NCI-H1436 (cell line): ENCODE data around the gene GIMAP8.

Experiments used
- DNase-seq: peaks from one replicate; lab custom pipeline; 2025; lab: John Stamatoyannopoulos, UW

The GIMAP8 gene

DNA sequence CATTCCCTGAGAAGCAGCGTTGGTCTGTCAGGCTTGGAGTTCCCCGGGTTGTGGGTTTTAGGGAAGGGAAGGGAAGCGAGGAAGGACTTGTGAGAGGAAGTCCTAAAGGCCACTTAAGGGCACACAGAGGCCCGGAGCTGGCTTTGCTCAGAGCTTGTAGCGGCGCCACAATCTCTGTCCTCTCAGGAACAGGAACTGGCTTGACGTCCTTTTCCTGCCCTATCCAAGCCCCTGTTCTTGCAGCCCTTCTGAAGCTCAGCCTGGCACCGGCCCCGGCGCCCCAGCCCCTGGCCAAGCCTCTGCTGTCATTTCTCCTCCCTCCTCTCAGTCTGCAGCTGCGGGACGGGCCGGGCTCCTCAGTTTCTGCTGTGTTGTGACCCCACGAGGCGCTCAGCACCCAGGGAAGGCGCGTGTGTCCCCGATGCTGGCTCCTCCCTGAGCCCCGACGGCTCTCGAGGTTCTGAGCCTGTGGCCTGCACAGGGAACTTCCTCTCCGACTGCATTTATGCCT lies at the start of gene GIMAP8:
Gene GIMAP8, plus strand, starts transcription at position 140 of the 511 bp plus-strand sequence. CDS start 16,069 bp downstream, outside the sequence.
- no peak for DNase-seq

DNA sequence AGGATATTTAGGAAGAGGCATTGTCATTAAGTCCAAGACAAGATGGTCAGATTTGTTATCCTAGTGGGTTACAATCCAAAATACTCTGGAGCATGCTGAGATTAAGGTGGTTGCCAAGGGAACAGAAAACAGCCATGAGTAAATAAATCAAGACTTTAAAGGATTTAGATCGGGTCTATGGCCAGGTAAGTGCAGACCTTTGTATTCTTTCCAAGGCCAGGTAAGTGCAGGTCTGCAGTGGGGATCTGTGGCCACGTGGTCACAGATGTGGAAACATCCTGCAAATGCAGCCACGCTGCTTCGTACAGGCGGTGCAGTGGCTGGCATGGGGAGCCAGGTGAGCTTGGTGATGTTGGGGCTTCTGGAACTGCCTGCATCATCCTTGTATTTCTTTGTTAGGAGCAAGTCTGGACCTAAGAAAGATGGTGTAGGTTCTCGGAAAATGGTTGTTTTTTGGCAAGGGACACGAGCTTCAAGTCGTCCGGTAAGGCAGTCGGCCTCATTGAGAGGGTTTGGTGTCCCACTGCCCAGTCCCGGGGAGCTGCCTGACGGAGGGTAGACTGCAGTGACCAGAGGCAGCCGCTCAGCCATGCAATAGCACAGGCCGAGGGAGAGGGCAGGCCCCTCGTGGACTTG lies 49.5 kb upstream of the GIMAP8 start:
- no peak for DNase-seq

DNA sequence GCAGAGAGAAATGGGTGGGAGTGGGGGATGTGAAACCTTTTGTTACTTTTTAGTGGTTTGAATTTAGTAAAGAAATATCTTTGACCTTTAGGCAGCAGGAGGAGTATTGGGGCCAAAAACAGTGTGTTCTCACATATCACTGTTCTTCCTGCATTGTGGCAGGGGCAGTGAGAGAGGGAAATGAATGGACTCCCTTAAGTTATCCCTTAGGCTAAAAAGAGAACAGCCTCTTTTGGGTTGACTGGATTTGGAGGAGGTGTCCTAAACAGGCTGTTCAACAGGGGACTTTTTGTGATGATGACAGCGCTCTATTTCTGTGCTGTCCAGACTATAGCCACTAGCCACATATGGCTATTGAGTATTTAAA lies 49.0 kb upstream of the GIMAP8 start:
- no peak for DNase-seq

DNA sequence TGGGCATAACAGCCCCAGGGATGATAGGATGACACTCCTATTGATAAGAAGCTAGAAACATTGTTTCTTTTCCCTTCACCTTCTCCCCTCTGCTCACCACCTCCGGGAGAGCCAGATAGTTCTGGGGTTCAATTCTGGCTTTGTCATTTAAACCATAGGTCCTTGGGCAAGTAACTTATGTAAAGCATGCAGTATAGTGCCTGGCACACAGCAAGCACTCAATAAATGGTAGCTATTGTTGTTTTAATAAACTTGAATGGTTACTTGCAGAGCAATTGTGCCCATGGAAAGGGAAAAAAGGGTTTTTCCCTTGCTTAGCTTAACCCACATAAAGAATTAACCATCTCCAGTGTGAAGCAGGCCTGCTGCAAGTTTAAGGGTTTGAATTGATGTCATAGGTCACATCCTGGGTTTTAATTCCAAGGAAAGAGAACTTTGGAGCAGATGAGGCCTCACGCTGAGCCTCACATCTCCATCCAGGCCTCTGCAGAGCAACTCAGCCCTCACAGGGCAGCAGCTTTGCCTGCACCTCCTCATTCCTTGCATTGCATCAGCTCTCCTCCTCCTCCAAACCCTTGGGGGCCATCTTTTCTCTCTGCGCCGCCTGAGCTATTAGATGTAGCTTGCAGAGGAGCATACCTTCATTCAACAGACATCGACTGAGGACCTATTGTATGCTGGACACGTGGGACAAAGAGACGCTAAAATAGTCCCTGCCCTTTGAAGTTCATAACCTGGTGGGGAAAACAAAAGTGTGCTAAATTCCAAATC lies 48.4 kb upstream of the GIMAP8 start:
- no peak for DNase-seq

DNA sequence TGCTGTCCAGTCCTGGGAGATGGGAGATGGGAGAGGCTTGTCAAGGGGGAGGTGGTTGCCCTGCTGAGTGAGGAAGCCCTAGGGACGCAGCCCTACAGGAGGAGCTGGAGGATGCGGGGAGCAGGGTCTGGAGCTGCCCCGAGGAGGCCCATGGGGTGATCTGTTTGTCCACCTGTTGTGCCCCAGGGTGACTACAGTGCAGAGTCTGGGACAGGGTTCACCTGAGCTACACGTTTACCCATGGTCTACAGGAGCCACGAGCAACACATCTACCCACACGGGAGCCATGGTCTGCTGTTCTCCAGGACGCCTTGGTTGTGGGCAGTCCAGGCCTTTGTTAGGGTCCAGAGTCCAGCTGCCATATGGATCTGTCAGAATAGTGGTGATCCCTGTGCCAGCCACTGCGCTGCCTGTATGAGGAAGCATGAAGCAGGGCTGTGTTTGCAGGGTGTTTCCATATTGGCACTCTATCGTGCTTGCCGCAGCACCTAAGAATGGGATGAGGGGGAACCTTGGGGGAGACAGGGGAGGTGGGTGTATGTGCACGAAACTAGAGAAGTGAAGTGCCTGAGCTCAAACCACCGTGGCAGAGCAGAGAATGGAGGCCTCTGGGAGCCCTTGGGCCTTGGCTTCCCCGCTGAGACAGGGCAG lies 47.6 kb upstream of the GIMAP8 start:
- DNase-seq = no peak

DNA sequence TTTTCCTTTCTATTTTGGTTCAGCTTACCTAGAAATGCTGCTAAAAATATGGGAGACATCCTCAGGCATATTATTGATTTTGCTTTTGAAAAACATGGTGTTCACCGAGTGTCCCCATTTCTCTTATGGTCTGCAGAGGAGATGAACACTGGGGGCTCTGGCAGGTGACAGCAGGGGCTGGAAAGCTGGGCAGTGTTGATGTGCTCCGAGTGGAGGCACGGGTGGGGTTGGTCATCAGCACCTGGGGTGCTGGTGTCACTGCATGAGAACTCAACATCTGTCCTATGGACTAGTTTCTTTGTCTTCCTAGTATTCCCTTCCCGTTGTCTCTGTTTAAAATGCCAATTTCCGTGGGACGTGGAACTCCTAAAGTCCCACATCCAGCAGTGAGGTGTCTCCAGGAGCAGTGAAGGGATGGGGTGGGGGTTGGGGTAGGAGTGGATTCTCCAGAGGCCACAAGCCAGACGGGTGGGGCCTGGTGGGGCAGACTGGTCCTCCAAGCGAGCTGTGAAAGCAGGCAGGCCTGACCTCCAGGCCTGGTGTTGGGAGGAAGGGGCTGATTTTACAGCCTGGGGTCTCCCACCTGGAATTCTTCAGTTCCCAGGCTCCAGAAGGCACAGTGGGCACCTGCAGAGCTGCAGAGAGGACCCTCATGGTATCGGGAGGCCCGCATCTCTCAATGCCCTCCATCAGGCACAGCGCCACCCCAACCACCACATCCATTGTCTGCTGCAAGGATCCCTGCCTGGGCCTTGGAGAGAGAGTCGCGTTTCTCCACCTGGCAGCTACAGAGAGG lies 46.9 kb upstream of the GIMAP8 start:
- DNase-seq = no peak

DNA sequence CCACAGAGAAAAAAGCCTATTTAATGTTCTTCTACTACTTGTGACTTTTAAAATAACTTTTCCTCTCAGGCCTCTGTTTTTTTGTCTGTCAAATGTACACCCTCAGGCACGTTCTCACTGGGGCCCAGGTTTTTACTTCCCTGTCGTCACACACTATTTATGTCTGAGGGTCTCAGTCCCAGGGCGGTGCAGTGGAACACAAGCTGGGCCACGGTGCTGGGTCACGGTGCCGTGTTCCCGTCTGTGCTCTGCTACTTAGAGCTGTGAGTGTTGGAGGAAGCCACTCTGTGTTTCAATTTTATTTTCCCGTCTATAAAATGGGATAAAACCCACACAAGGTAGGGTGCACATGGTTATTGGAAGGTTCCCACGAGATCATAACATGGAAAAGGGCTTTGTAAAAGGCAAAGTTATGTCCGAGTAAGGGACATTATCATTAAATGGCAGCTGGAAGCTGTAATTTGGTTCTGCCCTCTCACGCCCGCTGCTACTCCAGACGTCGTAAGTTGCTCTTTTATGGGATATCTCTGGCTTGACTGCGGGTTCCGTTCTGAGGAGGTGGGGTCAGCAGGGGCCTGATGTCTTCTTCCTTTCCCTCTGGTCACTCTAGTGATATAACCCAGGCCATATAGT lies 46.1 kb upstream of the GIMAP8 start:
- DNase-seq = no peak

DNA sequence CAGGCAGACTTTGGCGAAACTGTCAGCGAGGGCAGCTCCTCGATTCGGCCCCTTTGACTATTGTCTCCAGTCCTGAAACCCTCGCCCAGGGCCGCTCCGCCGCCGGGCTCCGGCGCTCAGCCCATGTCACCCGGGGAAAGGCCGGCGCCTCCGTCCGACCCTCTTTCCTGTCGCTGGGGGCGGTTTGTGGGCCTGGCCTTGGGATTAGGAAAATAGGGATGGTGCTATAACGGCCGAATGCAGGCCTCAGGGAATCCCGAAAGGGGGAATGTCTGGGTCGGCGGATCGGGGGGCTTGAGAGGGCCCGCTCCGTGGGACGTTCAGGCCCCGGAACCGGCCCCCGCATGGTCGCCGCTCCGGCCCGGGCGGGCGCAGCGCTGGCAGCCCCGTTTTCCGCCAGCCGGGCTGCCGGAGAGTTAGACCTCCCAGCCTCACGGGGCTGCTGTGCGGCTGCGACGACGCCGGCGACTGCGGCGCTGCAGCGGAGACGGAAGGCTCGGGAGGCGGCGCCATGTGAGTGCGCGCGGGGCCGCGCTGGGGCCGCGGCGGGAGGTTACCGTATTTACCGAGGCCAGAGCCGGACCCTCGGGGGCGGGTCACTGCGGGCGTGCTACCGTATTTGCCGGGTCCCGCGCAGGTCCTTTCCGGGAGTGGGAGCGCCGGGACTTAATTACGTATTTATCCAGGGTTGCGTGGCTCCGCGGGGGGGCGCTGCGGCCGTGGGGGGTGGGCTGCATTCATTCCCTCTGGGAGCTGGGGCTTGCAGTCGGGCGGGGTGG lies 45.4 kb upstream of the GIMAP8 start:
- DNase-seq = peak; percentile 63

DNA sequence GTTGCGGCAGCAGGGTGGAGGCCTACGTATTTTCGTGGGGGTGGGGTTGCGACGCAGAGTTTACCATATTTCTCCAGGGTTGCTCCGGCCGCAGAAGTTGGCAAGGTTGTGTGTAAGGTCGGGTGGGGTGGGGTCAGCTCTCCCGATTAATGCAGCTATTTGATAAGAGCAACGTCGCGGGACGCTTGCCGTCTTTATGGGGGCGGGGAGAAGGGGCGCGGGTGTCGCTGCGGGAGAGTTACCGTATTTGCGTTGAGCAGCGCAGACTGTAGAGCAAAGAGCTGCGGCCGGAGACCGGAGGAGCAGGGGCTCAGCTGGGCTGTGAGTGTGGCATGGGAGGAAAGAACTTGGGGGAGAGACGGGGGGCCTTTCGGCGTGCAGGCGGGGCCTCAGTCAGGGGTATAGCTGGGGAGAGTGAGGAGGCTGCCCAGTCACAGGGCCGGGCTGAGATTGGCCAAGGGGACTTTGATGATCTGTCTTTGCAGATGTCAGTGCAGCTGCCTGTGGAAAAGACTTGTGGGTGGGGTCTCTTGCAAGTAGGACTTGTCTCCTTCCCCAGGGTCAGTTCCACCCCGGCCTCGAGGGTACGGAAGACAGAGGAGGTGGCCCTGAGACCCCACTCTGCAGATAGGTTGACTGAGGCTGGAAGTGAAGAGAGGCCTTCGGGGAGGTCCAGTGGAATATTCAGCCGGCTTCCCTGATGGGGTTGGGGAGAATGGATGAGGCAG lies 44.7 kb upstream of the GIMAP8 start:
- DNase-seq = no peak

DNA sequence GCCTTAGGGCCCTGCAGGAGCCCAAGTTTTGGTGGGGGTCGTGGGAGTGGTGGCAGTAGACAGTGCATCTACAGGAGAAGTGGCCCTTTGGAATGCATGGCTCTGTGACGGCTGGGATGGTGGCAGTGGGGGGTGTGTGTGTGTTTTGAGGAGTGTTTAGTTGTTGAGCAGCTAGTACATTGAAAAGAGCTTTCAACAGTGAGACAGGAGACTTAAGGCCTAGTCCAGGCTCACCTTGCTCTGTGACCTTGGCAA lies 44.2 kb upstream of the GIMAP8 start:
- no peak for DNase-seq

DNA sequence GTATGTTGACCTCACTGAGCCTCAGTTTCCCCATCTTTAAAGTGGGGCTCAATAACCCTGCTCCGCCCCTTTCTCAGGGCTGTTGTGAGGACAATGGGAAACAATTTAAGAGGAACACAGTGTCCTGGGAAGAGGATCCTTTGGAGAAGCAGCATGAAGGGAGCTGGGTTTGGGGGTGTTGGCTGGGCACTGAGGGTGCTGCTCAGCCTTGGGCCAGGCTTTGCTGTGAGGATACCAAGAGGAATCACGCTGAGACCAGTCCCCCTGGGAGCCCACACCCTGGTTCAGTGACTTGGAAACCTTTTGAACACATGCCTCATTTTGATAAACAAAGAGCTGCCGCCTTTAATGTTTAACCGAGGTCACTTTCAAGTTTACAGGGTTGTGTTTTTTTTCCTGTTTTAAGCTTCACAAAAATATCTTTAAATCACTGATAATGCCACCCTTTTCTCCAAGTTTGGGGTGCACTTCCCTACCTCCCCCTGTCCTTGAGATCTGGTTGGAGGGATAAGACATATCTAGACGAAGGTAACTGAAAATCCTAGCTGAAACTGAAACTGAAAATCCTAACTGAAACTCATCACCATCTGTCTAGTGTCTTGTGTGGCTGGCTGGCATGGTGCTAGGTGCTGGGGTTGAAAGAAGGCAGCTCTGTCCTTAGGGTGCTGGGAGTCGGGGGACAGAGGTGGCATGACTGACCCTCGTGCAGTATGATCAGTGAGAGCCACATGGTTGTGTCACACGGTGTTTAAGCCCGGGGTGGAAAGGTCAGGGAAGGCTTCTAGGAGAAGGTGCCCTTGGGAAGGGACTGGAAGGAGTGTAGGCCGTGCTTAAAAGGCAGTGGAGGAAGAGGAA lies 43.6 kb upstream of the GIMAP8 start:
- no peak for DNase-seq

DNA sequence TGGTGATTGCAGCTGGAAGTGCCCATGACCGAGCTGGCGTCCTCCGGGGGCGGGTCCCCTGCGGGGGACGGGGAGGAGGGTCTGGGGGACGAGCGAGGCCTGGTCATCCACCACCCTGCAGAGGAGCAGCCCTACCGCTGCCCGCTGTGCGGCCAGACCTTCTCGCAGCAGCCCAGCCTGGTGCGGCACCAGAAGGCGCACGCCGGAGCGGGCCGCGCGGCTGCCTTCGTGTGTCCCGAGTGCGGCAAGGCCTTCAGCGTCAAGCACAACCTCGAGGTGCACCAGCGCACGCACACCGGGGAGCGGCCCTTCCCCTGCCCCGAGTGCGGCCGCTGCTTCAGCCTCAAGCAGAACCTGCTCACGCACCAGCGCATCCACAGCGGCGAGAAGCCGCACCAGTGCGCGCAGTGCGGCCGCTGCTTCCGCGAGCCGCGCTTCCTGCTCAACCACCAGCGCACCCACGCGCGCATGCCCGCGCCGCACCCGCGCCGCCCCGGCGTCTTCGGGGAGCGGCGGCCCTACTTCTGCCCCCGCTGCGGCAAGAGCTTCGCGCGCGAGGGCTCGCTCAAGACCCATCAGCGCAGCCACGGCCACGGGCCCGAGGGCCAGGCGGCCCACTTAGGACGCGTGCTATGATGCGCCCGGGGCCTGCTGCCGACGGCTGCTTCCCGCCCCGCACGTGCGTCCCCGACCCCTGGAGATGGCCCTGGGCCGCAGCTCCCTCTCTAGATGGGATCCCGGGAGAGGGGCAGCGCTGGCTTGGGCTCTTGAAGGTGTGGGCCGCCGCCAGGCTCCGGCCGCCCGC lies 42.6 kb upstream of the GIMAP8 start:
- DNase-seq = no peak

DNA sequence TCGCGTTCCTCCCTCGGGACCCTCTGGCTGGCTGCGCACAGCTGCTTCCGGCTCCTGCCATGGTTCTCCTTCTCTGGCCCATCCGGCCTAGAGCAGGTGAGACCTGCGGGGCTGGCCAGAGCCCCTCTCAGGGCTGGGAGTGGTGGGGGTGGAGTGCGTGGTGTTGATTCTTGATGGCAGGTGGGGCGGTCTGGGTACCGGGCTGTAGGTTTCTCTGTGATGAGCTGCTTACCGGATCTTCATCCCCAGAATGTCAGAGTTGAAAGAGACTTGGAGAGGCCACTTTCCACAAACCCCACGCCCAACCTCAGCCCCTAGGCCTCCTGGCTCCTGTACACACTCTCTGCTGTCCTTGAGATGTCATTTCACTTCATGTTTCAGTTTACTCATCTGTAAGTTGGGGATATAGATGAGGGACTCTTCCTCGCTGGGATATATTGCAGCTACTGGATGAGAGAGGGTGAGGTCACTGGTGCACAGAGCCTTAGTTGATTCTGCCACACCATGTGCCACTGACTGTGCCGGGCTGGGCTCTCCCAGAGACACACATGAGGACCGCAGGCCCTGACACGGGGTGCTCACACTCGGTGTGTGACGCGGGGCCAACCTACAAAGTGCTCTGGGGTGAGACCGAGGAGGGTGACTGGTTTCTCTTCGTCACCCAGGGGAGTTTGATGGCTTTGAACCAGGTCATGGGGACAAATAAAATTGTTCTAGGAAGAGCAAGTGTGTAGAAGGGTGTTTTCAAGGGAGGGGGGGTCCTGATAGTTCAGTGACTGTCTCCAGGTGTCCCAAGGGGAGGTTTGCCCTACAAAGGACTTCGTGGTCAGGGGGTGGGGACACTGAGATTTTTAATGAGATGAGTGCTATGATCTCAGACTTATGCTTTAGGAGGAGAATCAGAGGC lies 41.8 kb upstream of the GIMAP8 start:
- no peak for DNase-seq

DNA sequence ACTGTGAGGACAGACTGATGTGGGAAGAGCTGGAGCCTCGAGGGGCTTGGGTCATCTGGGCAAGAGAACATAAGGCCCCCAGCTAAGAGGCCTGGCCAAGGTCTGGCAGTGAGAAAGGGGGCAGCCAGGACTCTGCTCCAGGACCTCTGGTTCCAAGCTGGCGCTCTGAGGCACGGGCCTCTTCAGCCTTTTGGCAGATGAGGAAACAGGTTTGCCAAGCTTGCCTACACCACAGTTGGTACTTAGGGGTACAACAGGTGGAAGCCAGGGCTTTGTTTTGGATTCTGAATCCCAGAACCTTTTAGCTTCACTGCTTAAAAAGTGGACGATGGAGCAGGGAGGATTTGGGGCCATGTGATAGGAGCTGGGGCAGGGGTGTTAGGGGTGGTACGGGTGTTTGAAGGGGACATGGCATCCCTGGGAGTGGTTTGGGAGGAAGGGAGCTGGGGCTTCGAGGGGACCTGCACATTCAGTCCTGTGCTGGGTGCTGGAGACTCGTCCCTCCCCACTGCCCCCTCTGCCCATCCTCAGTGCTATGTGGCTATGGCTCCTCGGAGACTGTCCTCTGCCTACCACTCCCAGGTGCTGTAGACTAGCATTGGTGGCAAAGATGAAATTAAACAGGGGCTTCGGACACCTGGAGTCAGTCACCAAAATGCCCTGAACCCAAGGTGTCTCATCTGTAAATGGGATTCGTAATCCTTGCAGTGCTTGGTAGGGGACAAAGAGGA lies 41.0 kb upstream of the GIMAP8 start:
- no peak for DNase-seq

DNA sequence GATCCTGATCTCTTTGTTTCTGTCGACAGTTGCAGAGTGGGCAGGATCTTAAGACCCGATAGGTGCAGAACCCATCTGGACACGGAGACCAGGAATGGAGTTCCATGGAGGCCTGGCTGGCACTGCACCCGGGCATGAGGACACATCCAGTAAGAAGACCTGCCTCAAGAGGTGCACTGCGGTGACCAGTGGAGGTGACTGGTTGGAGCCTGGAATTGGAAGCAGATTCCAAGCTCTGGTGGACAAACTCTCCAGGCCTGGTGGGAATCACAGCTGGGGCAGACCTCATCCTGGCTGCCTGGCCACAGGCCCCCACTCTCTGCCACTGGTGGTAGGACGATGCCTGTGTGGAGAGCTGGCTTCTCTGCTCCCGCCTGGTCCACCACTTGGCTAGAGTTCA lies 40.3 kb upstream of the GIMAP8 start:
- DNase-seq = no peak

DNA sequence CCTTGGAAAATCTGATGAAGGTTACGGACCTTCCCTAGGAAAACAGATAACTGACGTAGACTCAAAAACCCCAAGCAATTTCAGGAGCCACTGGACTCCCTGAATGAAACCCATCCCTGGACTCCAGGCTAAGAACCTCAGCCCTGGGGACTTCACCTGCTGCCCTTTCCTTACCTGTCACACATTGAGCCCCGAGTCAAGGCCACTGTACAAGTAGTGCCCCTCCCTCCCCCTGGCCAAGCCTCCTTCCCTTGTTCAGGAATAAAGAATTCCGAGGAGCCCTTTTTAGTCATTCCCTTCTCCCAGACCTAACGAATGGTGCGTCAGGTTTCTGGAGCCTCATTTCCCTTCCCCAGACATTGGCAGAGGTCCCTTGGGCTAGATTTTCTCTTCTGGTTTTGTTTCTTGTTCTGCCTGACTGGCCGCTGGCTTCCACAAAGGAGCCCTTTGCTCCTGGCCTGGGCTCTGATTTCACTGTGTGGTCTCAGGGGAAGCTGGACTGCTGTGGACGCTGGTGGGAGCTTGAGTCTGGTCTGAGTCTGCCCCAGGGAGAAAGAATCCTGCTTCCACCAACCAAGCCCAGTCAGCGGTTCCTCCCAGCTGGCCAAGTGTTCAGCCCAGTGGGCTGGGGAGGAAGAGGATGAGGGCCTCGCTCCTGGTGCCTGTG lies 39.6 kb upstream of the GIMAP8 start:
- DNase-seq = no peak
